Transverse colon (tissue), 4 donors: ENCODE results near the gene RUSC1. TPM values are rescaled to one million over a fixed set of nuclear protein-coding genes. Genes with fewer than 3 reads are reported as not detected.

Experiments used
- DNase-seq: peaks from one replicate; pipeline ENCODE4 v3.0.0-alpha.2; 2019
- H3K27ac ChIP-seq, 4 donors: fragments of 200-600 bp; sonication (generic); 2 replicates each; pipeline ENCODE4 v1.5.1; 2016 to 2018; ENCODE audit warnings: inconsistent platforms in 4 of 4
- H3K27me3 ChIP-seq: fragments of 200-600 bp; sonication (generic); 2 replicates; pipeline ENCODE4 v1.5.1; 2017; ENCODE audit warnings: inconsistent platforms
- H3K36me3 ChIP-seq, 4 donors: fragments of 200-600 bp; sonication (generic); 2 replicates each; pipeline ENCODE4 v1.5.1; 2017 to 2019; ENCODE audit warnings: inconsistent platforms in 4 of 4
- H3K4me1 ChIP-seq, 4 donors: fragments of 200-600 bp; sonication (generic); 2 replicates each; pipeline ENCODE4 v1.5.1; 2017 to 2020; ENCODE audit warnings: inconsistent platforms in 4 of 4
- H3K4me3 ChIP-seq, 4 donors: fragments of 200-600 bp; sonication (generic); 1 replicate in 1 of 4; 2 replicates in 3 of 4; pipeline versions ENCODE4 v1.5.1 to v1.6.1; 2017 to 2019; ENCODE audit warnings: inconsistent platforms in 4 of 4
- H3K9me3 ChIP-seq, 2 donors: fragments of 200-600 bp; sonication (generic); 2 replicates each; pipeline ENCODE4 v1.5.1; 2017 to 2019; ENCODE audit warnings: inconsistent platforms in 2 of 2
- EP300 ChIP-seq: sonication (generic); formaldehyde crosslinking; IDR thresholded peaks from one replicate; pipeline ENCODE4 v1.6.1; 2017; ENCODE audit warnings: antibody characterized with exemption, low read depth
- POLR2A ChIP-seq: fragments of 450-650 bp; IDR thresholded peaks from one replicate; pipeline ENCODE4 v1.6.1; 2016; ENCODE audit warnings: antibody characterized with exemption, mild to moderate bottlenecking, moderate library complexity
- POLR2AphosphoS5 ChIP-seq, 3 donors: sonication (generic); formaldehyde crosslinking; IDR thresholded peaks; one replicate each; pipeline ENCODE4 v1.6.1; 2016; ENCODE audit warnings: antibody characterized with exemption in 3 of 3
- WGBS, 2 donors: methylation state at CpG; one replicate each; pipeline ENCODE4 v1.1.5; 2018; ENCODE audit warnings: low coverage in 1 of 2; 5-methylcytosine and 5-hydroxymethylcytosine counted together
- in situ Hi-C, 4 donors: fragments of 200-750 bp; cut with MboI; loops; one replicate each; pipeline versions ENCODE4 v1.15.0 to v1.15.1; 2017; ENCODE audit warnings: low sequenced_read_pairs in 3 of 4, low pct_ligation_motif_present in 1 of 4, low pct_unique_long_range_greater_than_20kb in 1 of 4
- intact Hi-C: fragments of 100-400 bp; cut with DNase I; formaldehyde crosslinking; loops from one replicate; pipeline ENCODE4 v1.15.1; 2023; ENCODE audit warnings: low total_unique reads
- total RNA-seq, 4 donors: library from RNA; depleted of rRNA; stranded (reverse); fragments of >200 nt; gene quantifications; one replicate each; pipeline ENCODE4 v1.1.0, GENCODE V29; 2016
- TF ChIP-seq, protein P1 (sequence below), 5 experiments: fragments of 200-600 bp in 3 of 5; fragments of 450-650 bp in 2 of 5; sonication (generic) in 3 of 5; IDR thresholded peaks; 1 replicate in 2 of 5; 2 replicates in 3 of 5; pipeline ENCODE4 v1.5.1; 2016 to 2017; ENCODE audit warnings: antibody characterized with exemption in 5 of 5, inconsistent platforms in 3 of 5, mild to moderate bottlenecking in 2 of 5, moderate library complexity in 1 of 5

The RUSC1 gene
- total RNA-seq, 4 donors from 2014 or later: 43.4 to 121 (median 65.5) TPM

DNA sequence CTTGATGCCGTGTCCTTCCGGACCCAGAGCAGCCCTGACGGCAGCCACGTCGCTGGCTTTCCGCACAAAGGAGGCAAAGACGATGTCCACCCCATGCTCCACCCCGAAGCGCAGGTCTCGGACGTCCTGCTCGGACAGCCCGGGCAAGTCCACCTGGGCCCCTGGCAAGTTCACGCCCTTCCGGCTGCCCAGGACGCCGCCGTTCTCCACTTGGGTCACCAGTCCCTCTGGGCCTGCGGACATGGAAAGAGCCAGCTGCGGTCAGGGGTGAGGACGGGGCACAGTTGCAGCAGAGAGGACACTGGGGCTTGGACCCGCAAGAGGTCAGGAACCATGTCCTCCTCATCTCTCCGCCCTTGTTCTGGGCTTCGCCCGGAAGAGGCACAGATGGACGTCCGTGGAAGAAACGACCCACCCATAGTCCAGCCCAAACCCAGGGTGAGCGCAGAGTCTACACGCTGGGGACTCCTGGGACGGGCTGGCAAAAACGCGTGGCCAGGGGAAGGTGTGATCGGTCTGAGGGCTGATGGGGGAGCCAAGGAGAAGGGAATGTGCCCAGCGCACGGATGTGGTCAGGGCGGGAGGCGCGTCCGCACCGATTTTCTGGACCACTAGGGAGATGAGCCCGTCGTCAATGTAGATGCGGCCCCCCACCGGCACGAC, 26.0 kb upstream of the RUSC1 start:
- peaks cover 33% of the 10 kb centered on the region for H3K27me3 ChIP-seq
- DNase-seq: no peak
- peaks cover 0 to 6% (median 0%) of the 10 kb centered on the region in 4 donors for H3K4me1 ChIP-seq
- H3K9me3 ChIP-seq: no peaks in the 10 kb centered on the region
- no peaks in the 10 kb centered on the region for H3K36me3 ChIP-seq
- H3K27ac ChIP-seq: no peak overlapping the region
- intact Hi-C loops (no loop called here), in situ Hi-C loops (no loop called here)
- 48% methylated on average over 40 of the region's 46 CpGs; no CpG with 5 or more reads in 1 of the 2 donors for WGBS, 2 donors
- H3K4me3 ChIP-seq: peak overlapping the region in 1 of 4 donors; percentile 11
- TF ChIP-seq, protein P1, sequence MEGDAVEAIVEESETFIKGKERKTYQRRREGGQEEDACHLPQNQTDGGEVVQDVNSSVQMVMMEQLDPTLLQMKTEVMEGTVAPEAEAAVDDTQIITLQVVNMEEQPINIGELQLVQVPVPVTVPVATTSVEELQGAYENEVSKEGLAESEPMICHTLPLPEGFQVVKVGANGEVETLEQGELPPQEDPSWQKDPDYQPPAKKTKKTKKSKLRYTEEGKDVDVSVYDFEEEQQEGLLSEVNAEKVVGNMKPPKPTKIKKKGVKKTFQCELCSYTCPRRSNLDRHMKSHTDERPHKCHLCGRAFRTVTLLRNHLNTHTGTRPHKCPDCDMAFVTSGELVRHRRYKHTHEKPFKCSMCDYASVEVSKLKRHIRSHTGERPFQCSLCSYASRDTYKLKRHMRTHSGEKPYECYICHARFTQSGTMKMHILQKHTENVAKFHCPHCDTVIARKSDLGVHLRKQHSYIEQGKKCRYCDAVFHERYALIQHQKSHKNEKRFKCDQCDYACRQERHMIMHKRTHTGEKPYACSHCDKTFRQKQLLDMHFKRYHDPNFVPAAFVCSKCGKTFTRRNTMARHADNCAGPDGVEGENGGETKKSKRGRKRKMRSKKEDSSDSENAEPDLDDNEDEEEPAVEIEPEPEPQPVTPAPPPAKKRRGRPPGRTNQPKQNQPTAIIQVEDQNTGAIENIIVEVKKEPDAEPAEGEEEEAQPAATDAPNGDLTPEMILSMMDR (IDR thresholded peaks at IDR 0.05): no peak
- TF ChIP-seq POLR2A (no peak), POLR2AphosphoS5 (IDR thresholded peaks at IDR 0.05) (no peak), EP300 (no peak)

DNA sequence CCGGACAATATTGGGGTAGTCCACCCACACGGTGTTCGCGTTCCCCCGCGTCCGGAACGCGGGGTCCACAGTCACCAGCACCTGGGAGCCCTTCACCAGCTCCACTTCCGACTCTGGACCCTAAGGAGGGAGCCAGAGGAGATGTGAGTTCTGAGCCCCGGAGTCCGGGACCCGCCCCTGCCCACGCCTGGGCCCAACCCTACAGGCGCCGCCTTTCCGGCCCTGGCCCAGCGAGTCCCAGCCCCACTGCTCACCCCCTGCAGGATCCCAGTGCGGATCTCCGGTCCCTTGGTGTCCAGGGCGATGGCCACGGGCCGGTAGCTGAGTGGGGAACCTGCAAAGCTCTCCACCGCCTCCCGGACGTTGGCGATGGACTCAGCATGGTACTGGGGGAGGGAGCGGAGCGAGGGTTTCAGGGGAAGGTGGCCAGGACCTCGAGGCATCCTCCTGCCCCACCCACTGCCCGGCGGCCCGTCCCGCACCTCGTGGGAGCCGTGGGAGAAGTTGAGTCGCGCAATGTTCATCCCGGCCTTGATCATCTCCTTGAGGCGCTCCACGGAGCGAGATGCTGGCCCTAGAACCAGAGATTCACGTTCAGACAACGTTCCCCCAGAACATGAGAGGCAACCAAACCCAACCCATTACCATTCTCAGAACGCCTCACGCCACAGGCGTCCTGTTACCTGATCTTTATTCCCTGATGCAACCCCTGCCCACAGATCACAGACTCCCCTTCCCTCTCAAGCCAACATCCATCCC, 25.3 kb upstream of the RUSC1 start:
- in situ Hi-C loops (no loop called here), intact Hi-C loops (no loop called here)
- WGBS, 2 donors: 45% methylated on average over 40 of the region's 47 CpGs; no CpG with 5 or more reads in 1 of the 2 donors
- Histone ChIP-seq H3K4me1 (peaks cover 0 to 6% (median 0%) of the 10 kb centered on the region in 4 donors), H3K27me3 (peaks cover 33% of the 10 kb centered on the region), H3K36me3 (no peaks in the 10 kb centered on the region), H3K4me3 (peak overlapping the region in 1 of 4 donors; percentile 11), H3K27ac (no peak overlapping the region), H3K9me3 (no peaks in the 10 kb centered on the region)
- DNase-seq: no peak
- TF ChIP-seq POLR2AphosphoS5 (IDR thresholded peaks at IDR 0.05) (no peak), POLR2A (no peak), EP300 (no peak)
- TF ChIP-seq, protein P1 (IDR thresholded peaks at IDR 0.05): no peak

DNA sequence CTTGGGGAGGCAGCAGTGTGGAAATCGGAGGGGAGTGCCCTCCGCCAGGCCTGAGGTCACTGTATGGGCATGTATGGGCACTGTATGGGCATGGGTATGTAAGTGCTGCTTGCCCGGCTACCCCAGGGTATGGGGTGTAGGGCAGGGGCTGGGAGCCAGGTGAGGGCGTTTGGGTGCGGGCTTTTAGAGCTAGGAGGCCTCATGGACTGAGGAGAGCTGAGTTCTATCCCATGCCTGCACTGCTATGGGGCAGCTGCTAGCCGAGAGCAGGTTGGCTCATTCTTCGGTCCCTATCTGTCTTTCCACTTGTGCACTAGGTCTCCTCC, 24.8 kb upstream of the RUSC1 start:
- WGBS, 2 donors: 92% methylated on average over 7 of the region's 7 CpGs; no CpG with 5 or more reads in 1 of the 2 donors

DNA sequence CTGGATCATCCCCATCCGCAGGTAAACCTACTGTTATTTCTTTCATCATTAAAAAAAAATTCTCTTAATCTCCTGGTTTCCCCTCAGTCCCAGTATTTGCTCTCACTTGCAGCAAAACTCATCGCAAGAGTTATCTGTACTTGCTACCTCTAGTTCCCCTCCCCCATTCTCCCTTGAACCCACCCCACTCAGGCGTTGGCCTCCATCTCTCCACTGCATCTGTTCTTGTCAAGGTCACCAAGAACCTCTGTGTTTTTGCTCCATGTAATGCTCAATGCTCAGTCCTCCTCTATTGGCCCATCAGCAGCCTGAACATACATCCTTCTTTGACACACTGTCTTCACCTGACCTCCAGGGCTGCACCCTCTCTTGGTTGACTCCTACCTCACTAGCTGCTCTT, 24.0 kb upstream of the RUSC1 start:
- in situ Hi-C loops (no loop called here), intact Hi-C loops (no loop called here)
- no peaks in the 10 kb centered on the region for H3K36me3 ChIP-seq
- H3K27ac ChIP-seq: no peak overlapping the region
- peaks cover 33% of the 10 kb centered on the region for H3K27me3 ChIP-seq
- 67 to 81% methylated on average over 1 to 3 of the region's 3 CpGs for WGBS, 2 donors
- no peak overlapping the region for H3K4me3 ChIP-seq
- DNase-seq: no peak
- no peaks in the 10 kb centered on the region for H3K9me3 ChIP-seq
- peaks cover 0 to 6% (median 5%) of the 10 kb centered on the region in 4 donors for H3K4me1 ChIP-seq
- TF ChIP-seq POLR2A (no peak), EP300 (no peak), POLR2AphosphoS5 (IDR thresholded peaks at IDR 0.05) (no peak)
- TF ChIP-seq, protein P1 (IDR thresholded peaks at IDR 0.05): no peak

More for the DNA sequence above, 24.8 kb upstream of the RUSC1 start:
- TF ChIP-seq, protein P1 (IDR thresholded peaks at IDR 0.05): no peak
- no peak for TF ChIP-seq POLR2A
- TF ChIP-seq POLR2AphosphoS5 (IDR thresholded peaks at IDR 0.05): no peak
- no peak for TF ChIP-seq EP300
- intact Hi-C loops: no loop called here
- Histone ChIP-seq H3K27ac (no peak overlapping the region), H3K4me3 (no peak overlapping the region), H3K27me3 (peaks cover 33% of the 10 kb centered on the region), H3K9me3 (no peaks in the 10 kb centered on the region), H3K4me1 (peaks cover 0 to 6% (median 4%) of the 10 kb centered on the region in 4 donors), H3K36me3 (no peaks in the 10 kb centered on the region)
- in situ Hi-C loops: no loop called here
- DNase-seq: no peak
